H1 (cell line): ENCODE measurements around the gene DHRS3. TPM values are rescaled to one million over a fixed set of nuclear protein-coding genes. Genes with fewer than 3 reads are reported as not detected.

Experiments
- CTCF ChIA-PET: fragments of 300-600 bp; sonication (Branson Sonifier 250); formaldehyde crosslinking; loops from one replicate; lab custom pipeline; 2021; ENCODE audit not compliant: partially characterized antibody; lab: Charles Lee
- POLR2A ChIA-PET: fragments of 300-600 bp; sonication (Branson Sonifier 250); formaldehyde crosslinking; loops from one replicate; lab custom pipeline; 2021; ENCODE audit warnings: inconsistent platforms; ENCODE audit not compliant: partially characterized antibody; lab: Charles Lee
- DNase-seq, 2 experiments: peaks; one replicate each; pipeline versions ENCODE4 v3.0.0 to v3.0.0-alpha.2; 2010 to 2022; ENCODE audit warnings: low spot score in 2 of 2, low read depth in 1 of 2, mixed read lengths in 1 of 2
- FAIRE-seq: peaks from 2 replicates; lab custom pipeline; 2011; peaks lifted over from hg19 to GRCh38; lab: Jason Lieb, UNC
- H2AFZ ChIP-seq: 2 replicates; pipeline ENCODE4 v1.8.1; 2012; ENCODE audit warnings: low read length, inconsistent platforms
- H2AK5ac ChIP-seq: 2 replicates; pipeline ENCODE4 v1.6.1; 2013; ENCODE audit warnings: low read depth, low read length
- H2BK120ac ChIP-seq: replicated peaks from 2 replicates; pipeline ENCODE3; 2013; ENCODE audit warnings: low read depth, low read length, inconsistent platforms
- H2BK12ac ChIP-seq: 2 replicates; pipeline ENCODE4 v1.6.1; 2013; ENCODE audit warnings: low read depth, low read length
- H2BK15ac ChIP-seq: 2 replicates; pipeline ENCODE4 v1.6.1; 2013; ENCODE audit warnings: low read length
- H2BK20ac ChIP-seq: 2 replicates; pipeline ENCODE4 v1.6.1; 2013; ENCODE audit warnings: low read length
- H2BK5ac ChIP-seq: 2 replicates; pipeline ENCODE4 v1.6.1; 2013; ENCODE audit warnings: low read depth, low read length
- H3K14ac ChIP-seq: 2 replicates; pipeline ENCODE4 v1.6.1; 2013; ENCODE audit warnings: inconsistent platforms; ENCODE audit not compliant: insufficient read length
- H3K18ac ChIP-seq: 2 replicates; pipeline ENCODE4 v1.6.1; 2013; ENCODE audit warnings: low read length; ENCODE audit errors: extremely low read depth
- H3K23ac ChIP-seq: 2 replicates; pipeline ENCODE4 v1.6.1; 2013; ENCODE audit warnings: inconsistent platforms; ENCODE audit not compliant: insufficient read length
- H3K23me2 ChIP-seq: 2 replicates; pipeline ENCODE4 v1.6.1; 2013; ENCODE audit warnings: low read depth, low read length
- H3K27ac ChIP-seq: 2 replicates; pipeline ENCODE4 v1.6.1; 2011; ENCODE audit warnings: low read depth, low read length, inconsistent platforms
- H3K27me3 ChIP-seq, 4 experiments: replicated peaks in 1 of 4; 1 replicate in 1 of 4; 2 replicates in 3 of 4; pipeline versions ENCODE4 v1.6.1 to v1.8.1; 2011 to 2013; ENCODE audit warnings: low read length in 3 of 4, mild to moderate bottlenecking in 3 of 4, inconsistent platforms in 2 of 4, mixed read lengths in 2 of 4, moderate library complexity in 1 of 4; ENCODE audit not compliant: control insufficient read depth in 3 of 4, insufficient read depth in 3 of 4; ENCODE audit errors: extremely low read depth in 1 of 4
- H3K36me3 ChIP-seq, 4 experiments: 2 replicates each; pipeline versions ENCODE4 v1.6.1 to v1.8.1; 2011 to 2013; ENCODE audit warnings: mild to moderate bottlenecking in 4 of 4, low read length in 3 of 4, moderate library complexity in 2 of 4, control low read depth in 1 of 4, inconsistent platforms in 1 of 4; ENCODE audit not compliant: insufficient read depth in 4 of 4, control insufficient read depth in 2 of 4
- H3K4ac ChIP-seq: replicated peaks from 2 replicates; pipeline ENCODE3; 2013; ENCODE audit warnings: low read length, low read depth, mixed read lengths, inconsistent platforms; ENCODE audit not compliant: insufficient read length
- H3K4me1 ChIP-seq, 4 experiments: replicated peaks in 1 of 4; 1 replicate in 1 of 4; 2 replicates in 3 of 4; pipeline versions ENCODE4 v1.6.1 to v1.8.1; 2011 to 2013; ENCODE audit warnings: low read length in 3 of 4, inconsistent platforms in 2 of 4, mixed read lengths in 1 of 4; ENCODE audit not compliant: insufficient read depth in 4 of 4, control insufficient read depth in 3 of 4
- H3K4me2 ChIP-seq, 2 experiments: 2 replicates each; pipeline versions ENCODE4 v1.6.1 to v1.8.1; 2011 to 2013; ENCODE audit warnings: low read depth in 2 of 2, low read length in 2 of 2, control low read depth in 1 of 2, inconsistent platforms in 1 of 2, mild to moderate bottlenecking in 1 of 2; ENCODE audit not compliant: insufficient read depth in 1 of 2
- H3K4me3 ChIP-seq, 4 experiments: fragments of 200-600, 300-600 bp in 1 of 4; sonication (generic), shearing (Covaris generic), sonication (Bioruptor Twin) in 1 of 4; 2 replicates each; pipeline versions ENCODE4 v1.5.1 to v1.8.1; 2011 to 2016; ENCODE audit warnings: low read length in 4 of 4, low read depth in 3 of 4, control low read depth in 2 of 4, inconsistent platforms in 2 of 4, mild to moderate bottlenecking in 2 of 4, mixed read lengths in 1 of 4, moderate library complexity in 1 of 4; ENCODE audit not compliant: insufficient read depth in 2 of 4; ENCODE audit errors: extremely low read depth in 1 of 4
- H3K56ac ChIP-seq: replicated peaks from 2 replicates; pipeline ENCODE3; 2013; ENCODE audit warnings: low read depth, mild to moderate bottlenecking, mixed read lengths, low read length, inconsistent platforms; ENCODE audit not compliant: insufficient read length
- H3K79me1 ChIP-seq: 2 replicates; pipeline ENCODE4 v1.6.1; 2013; ENCODE audit warnings: low read depth, low read length, control low read depth
- H3K79me2 ChIP-seq, 2 experiments: 2 replicates each; pipeline versions ENCODE4 v1.6.1 to v1.8.1; 2012 to 2013; ENCODE audit warnings: low read length in 2 of 2, mild to moderate bottlenecking in 2 of 2, inconsistent platforms in 1 of 2; ENCODE audit not compliant: insufficient read depth in 2 of 2, control insufficient read depth in 1 of 2
- H3K9ac ChIP-seq, 4 experiments: replicated peaks in 1 of 4; 1 replicate in 1 of 4; 2 replicates in 3 of 4; pipeline versions ENCODE4 v1.6.1 to v1.8.1; 2011 to 2013; ENCODE audit warnings: low read depth in 3 of 4, low read length in 3 of 4, control low read depth in 2 of 4, mild to moderate bottlenecking in 2 of 4, moderate library complexity in 2 of 4, inconsistent platforms in 1 of 4; ENCODE audit errors: extremely low read depth in 1 of 4
- H3K9me3 ChIP-seq, 2 experiments: 2 replicates each; pipeline versions ENCODE4 v1.6.1 to v1.8.1; 2012 to 2013; ENCODE audit warnings: mild to moderate bottlenecking in 2 of 2, moderate library complexity in 2 of 2, control low read depth in 1 of 2, inconsistent platforms in 1 of 2, low read depth in 1 of 2, low read length in 1 of 2, mixed read lengths in 1 of 2; ENCODE audit not compliant: insufficient read depth in 2 of 2
- H4K20me1 ChIP-seq, 2 experiments: replicated peaks in 1 of 2; 2 replicates each; pipeline versions ENCODE3 to v1.8.1; 2011 to 2013; ENCODE audit warnings: inconsistent platforms in 2 of 2, low read length in 2 of 2, mild to moderate bottlenecking in 1 of 2; ENCODE audit not compliant: insufficient read depth in 2 of 2, control insufficient read depth in 1 of 2
- H4K5ac ChIP-seq: 2 replicates; pipeline ENCODE4 v1.6.1; 2013; ENCODE audit warnings: low read length, low read depth, mixed read lengths, inconsistent platforms; ENCODE audit not compliant: insufficient read length
- H4K8ac ChIP-seq: 2 replicates; pipeline ENCODE4 v1.8.0; 2013; ENCODE audit warnings: mild to moderate bottlenecking, moderate library complexity, low read length, inconsistent platforms; ENCODE audit not compliant: insufficient read depth; ENCODE audit errors: extremely low read depth
- H4K91ac ChIP-seq: replicated peaks from 2 replicates; pipeline ENCODE3; 2013; ENCODE audit warnings: low read length, mixed read lengths, inconsistent platforms; ENCODE audit not compliant: insufficient read length
- KDM5A ChIP-seq: fragments of 200-600 bp; IDR thresholded peaks from 2 replicates; pipeline ENCODE4 v1.7.1; 2012; ENCODE audit warnings: mild to moderate bottlenecking, low read length, inconsistent platforms, mixed read lengths
- WGBS, 2 experiments: shearing (Covaris generic) in 1 of 2; methylation state at CpG; one replicate each; pipeline versions ENCODE4 v1.1.6 to v1.1.7; 2013 to 2015; ENCODE audit warnings: low lambda C conversion rate in 2 of 2, mixed read lengths in 2 of 2, inconsistent platforms in 1 of 2, low coverage in 1 of 2, missing lambda C conversion rate in 1 of 2; ENCODE audit not compliant: insufficient replicate concordance in 2 of 2, insufficient coverage in 1 of 2, insufficient read length in 1 of 2; ENCODE audit errors: extremely low coverage in 1 of 2, missing lambda C conversion rate in 1 of 2; 5-methylcytosine and 5-hydroxymethylcytosine counted together
- polyA plus RNA-seq, 7 experiments: library from polyadenylated mRNA; depleted of rRNA in 3 of 7; stranded (reverse) in 5 of 7; unstranded in 2 of 7; fragments of >200 nt in 5 of 7; fragments of 200-250 nt in 2 of 7; gene quantifications; 1 replicate in 5 of 7; 2 replicates in 1 of 7; 4 replicates in 1 of 7; pipeline versions ENCODE4 v1.2.1 to v1.2.3, GENCODE V29; 2011 to 2013; ENCODE audit warnings: missing spikeins in 2 of 7, mixed read lengths in 2 of 7
- total RNA-seq: library from RNA; stranded (reverse); fragmentation: NEBNext Ultra II Directional; extraction: Animal tissue kit (Norgen Biotek cat#: 25700); gene quantifications from 2 replicates; pipeline ENCODE4 v1.2.1, GENCODE V29; 2021

The DHRS3 gene
- total and polyA plus RNA-seq, 2 of the 8 experiments (the other 6 are each of a cell fraction or from before 2014, with no cell fraction given) = 32.5 to 36.4 TPM

DNA sequence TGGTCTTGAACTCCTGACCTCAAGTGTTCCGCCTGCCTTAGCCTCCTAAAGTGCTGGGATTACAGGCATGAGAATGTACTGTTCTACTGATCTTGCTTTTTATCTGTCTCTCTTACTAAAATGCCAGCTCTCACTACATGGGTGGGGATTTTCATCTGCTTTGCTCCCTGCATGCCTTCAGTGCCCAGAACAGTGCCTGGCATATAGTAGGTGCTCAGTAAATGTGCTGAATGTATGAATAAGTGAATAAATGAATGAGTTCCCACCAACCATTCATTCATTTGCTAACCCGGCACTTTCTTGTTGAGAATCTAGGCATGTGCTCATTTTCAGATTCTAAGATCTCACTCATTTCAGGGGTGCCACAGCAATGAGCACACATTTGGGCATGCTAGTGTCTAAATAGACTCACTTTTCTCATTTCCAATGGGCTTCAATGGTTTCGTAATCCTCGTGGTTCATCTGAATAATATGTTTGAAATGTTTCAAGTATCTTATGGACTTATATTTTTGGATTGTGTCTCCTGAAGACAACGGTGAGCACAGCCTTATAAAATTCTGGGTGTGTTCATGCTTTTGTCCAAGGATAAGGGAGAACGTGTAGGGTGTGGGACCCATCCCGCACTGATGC lies 7.6 kb downstream of the DHRS3 start:
- no peak overlapping the region for H4K8ac ChIP-seq
- ChIA-PET CTCF (interaction anchor here (0.7 to 1.7 kb wide), 4 partner anchors 9 to 18 kb away, joined by 3 to 8 read pairs (median 4); no protein-coding TSS in a partner anchor), POLR2A (interaction anchor here (1.3 kb wide), 1 partner anchor 14 kb away, joined by 5 read pairs; no protein-coding TSS in a partner anchor)
- H3K36me3 ChIP-seq = peaks cover 3 to 41% (median 5%) of the 10 kb centered on the region in 4 experiments; a peak in 6 of 8 replicates
- H3K79me2 ChIP-seq = peaks cover 25 to 83% of the 10 kb centered on the region in 2 experiments
- no peak overlapping the region for H2BK15ac ChIP-seq
- H3K56ac ChIP-seq = no peak overlapping the region
- no peak overlapping the region for H3K4ac ChIP-seq
- H3K23me2 ChIP-seq = peaks cover 3% of the 10 kb centered on the region; the same call in 1 of the 2 replicates
- peaks cover 0 to 2% of the 10 kb centered on the region in 2 experiments; a peak in 1 of 4 replicates for H3K9me3 ChIP-seq
- H2BK12ac ChIP-seq = no peak overlapping the region
- no peak overlapping the region for H2AFZ ChIP-seq
- H3K79me1 ChIP-seq = peaks cover 25% of the 10 kb centered on the region
- no peak overlapping the region for H3K18ac ChIP-seq
- WGBS, 2 experiments = 94% methylated on average over 7 of the region's 7 CpGs; no CpG with 5 or more reads in 1 of the 2 experiments
- no peak overlapping the region for H2BK120ac ChIP-seq
- H3K9ac ChIP-seq = no peak overlapping the region
- no peak overlapping the region for H4K91ac ChIP-seq
- no peak overlapping the region; the same call in 1 of the 2 replicates for H2AK5ac ChIP-seq
- no peak overlapping the region for H2BK5ac ChIP-seq
- H3K14ac ChIP-seq = no peak overlapping the region
- H4K20me1 ChIP-seq = peaks cover 1 to 16% of the 10 kb centered on the region in 2 experiments
- peaks cover under 1 to 10% (median 4%) of the 10 kb centered on the region in 4 experiments; a peak in 5 of 7 replicates for H3K4me1 ChIP-seq
- DNase-seq = no peak
- H3K4me2 ChIP-seq = no peak overlapping the region
- no peak for FAIRE-seq
- H4K5ac ChIP-seq = no peak overlapping the region
- no peaks in the 10 kb centered on the region; a peak in 1 of 7 replicates for H3K27me3 ChIP-seq
- no peak overlapping the region for H3K27ac ChIP-seq
- H3K23ac ChIP-seq = no peak overlapping the region
- H3K4me3 ChIP-seq = no peak overlapping the region
- H2BK20ac ChIP-seq = no peak overlapping the region
- TF ChIP-seq KDM5A = no peak
